Measurements from ENCODE around the gene NR1H2.

DNA sequence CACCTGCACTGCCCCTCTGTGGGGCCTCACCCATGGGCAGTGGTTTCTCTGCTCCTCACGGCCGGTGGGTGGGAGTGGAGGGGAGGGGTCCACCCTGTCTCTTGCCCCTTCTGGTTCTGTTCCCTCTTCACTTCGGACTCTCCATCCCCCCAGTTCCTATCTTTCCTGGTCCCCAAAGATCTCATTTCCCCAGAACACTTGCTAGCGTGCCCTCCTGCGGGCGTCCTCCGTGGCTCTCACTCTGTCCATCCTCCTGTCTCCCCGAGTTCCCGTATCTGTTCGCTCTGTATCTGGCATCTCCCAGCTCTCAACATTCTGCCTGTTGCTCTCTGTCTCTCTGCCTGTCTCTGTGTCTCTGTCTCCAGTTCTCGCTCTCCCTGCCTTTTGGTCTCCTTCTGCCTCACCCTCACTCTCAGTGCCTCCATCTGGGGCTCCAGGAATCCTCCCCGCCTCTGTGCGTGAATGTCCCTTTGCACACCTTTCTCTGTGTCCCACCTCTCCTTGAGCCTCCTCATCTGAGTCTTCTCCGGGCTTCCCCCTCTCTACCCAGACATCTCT lies 42.8 kb downstream of the NR1H2 start:
- no peak for TF ChIP-seq POLR2A (IDR thresholded peaks at IDR 0.05)
- TF ChIP-seq POLR2AphosphoS5 (IDR thresholded peaks at IDR 0.05), result no peak
